ENCODE results near the gene TEX35. TPM values are rescaled to one million over a fixed set of nuclear protein-coding genes. Genes with fewer than 3 reads are reported as not detected.

TEX35 gene
- total RNA-seq, 4 donors from 2014 or later: not detected

DNA sequence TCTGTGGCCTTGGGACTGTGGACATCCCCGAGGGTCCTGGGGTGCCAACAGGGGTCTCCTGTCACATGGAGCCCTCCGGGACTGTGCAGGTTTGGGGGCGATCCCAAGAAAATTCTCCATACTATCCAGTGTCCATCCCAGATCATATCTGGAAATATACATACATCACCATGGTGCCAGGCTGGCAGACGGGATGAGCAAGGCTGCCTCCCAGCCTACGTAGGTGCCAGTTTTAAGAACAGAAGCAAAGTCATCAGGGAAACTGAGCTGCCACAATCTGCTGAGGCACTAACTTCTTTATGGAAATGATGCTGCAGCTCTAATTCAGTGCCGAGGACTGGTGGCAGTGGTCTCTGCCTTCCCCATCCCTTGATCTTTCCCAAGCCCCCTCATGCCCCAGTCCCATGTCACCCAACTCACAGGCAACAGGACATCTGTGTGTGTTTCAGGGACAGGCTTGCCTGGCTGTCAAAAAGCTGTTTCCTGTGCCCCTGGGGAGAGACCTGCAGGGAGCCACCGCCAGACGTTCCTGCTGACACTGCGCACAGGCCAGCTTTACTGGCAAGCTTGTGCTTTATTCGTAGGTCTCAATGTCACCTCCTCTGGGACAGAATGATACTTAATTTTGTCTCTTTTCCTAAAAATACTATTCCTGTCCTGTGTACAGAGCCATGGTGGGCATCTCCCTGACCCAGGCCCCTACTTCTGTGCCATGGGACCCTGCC lies 15.5 kb downstream of the TEX35 start:
- Histone ChIP-seq H3K27me3 (no peaks in the 10 kb centered on the region), H3K4me1 (no peaks in the 10 kb centered on the region), H3K4me3 (no peak overlapping the region), H3K9me3 (no peaks in the 10 kb centered on the region), H3K36me3 (no peaks in the 10 kb centered on the region), H3K27ac (no peak overlapping the region)
- intact Hi-C loops (cut with DNase I; ENCODE audit: low total_unique reads): no loop called here
- no peak for DNase-seq
- TF ChIP-seq CTCF (IDR thresholded peaks at IDR 0.05) (no peak), POLR2A (IDR thresholded peaks at IDR 0.05) (no peak)

DNA sequence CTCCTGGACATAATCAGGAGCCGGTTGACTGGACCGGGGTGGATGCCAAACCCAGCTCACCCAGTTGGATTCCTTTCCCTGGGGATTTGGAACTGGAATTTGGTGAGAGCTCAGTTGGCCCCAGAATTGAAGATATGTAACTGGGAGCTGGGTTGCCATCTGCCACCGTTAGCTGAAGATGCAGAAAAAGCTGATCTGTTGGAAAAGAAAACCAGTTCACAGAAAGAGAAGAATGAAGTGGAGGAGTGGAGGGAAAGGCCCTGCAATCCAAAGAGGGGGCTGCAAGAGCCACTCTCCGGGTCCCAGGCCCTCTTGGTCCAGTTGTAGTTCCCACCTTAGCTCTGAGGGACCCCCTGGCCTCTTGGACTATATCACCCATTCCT lies 16.0 kb downstream of the TEX35 start:
- DNase-seq: no peak
- H3K27me3 ChIP-seq: no peaks in the 10 kb centered on the region
- H3K27ac ChIP-seq: no peak overlapping the region
- H3K4me1 ChIP-seq: no peaks in the 10 kb centered on the region
- intact Hi-C loops (cut with DNase I; ENCODE audit: low total_unique reads): no loop called here
- H3K36me3 ChIP-seq: no peaks in the 10 kb centered on the region
- no peaks in the 10 kb centered on the region for H3K9me3 ChIP-seq
- H3K4me3 ChIP-seq: no peak overlapping the region
- no peak for TF ChIP-seq POLR2A (IDR thresholded peaks at IDR 0.05)
- no peak for TF ChIP-seq CTCF (IDR thresholded peaks at IDR 0.05)

DNA sequence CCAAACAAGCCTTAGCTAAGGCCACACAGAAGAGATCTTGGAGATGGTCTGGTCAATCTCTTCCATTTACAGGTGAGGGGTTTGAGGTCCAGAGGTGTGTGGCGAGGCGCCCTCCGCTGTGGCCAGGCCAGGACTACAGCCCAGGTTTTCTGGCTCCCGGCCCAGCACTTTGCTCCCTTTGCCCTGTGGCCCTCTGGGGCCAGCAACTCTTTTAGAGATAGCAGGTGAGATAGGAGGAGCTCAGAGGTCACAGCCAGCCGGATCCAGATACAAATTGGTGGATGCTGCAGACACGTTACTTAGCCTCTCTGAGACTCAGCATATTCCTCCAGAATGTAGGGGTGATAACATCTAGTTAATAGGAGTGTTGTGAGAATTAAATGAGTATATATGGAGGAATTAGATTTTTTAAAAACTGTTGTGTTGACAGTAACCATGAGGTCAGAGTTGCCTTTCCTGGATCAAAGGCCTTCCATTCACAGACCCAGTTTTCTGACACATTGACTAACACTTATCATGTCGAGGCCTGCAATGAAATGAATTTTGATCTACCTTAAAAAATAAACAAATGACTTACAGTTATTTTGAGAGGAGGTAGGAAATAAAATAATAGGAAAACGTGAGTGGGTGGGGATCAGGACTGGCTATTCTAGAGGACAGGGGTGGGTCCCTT lies 16.6 kb downstream of the TEX35 start:
- Histone ChIP-seq H3K9me3 (no peaks in the 10 kb centered on the region), H3K27ac (no peak overlapping the region), H3K4me3 (no peak overlapping the region), H3K4me1 (no peaks in the 10 kb centered on the region), H3K27me3 (no peaks in the 10 kb centered on the region), H3K36me3 (no peaks in the 10 kb centered on the region)
- DNase-seq: no peak
- TF ChIP-seq CTCF (IDR thresholded peaks at IDR 0.05) (no peak), POLR2A (IDR thresholded peaks at IDR 0.05) (no peak)
- intact Hi-C loops (cut with DNase I; ENCODE audit: low total_unique reads): loop anchor here (5.0 kb wide), 1 partner anchor 478 kb away; no protein-coding TSS in a partner anchor

DNA sequence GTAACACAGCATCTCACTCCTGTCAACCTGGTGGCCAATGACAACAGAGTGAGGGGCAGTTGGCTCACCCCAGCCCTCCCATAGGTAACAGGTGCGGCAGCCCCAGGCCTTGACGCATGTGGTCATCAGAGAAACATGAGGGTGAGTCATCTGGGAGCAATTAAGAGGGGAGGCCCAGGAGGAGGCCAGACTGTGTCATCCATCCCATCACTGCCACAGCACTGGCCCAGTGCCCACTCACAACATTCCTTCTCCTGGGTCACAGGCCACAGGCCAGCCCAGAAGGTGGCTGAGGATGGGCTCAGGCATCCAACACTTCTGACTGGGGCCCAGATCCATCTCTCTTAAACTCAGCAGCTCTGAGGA lies 17.1 kb downstream of the TEX35 start:
- no peak for TF ChIP-seq CTCF (IDR thresholded peaks at IDR 0.05)
- no peaks in the 10 kb centered on the region for H3K4me1 ChIP-seq
- no peak overlapping the region for H3K4me3 ChIP-seq
- H3K9me3 ChIP-seq: no peaks in the 10 kb centered on the region
- no peak overlapping the region for H3K27ac ChIP-seq
- intact Hi-C loops (cut with DNase I; ENCODE audit: low total_unique reads): loop anchor here (5.0 kb wide), 1 partner anchor 477 kb away; no protein-coding TSS in a partner anchor
- no peaks in the 10 kb centered on the region for H3K27me3 ChIP-seq
- DNase-seq: no peak
- no peaks in the 10 kb centered on the region for H3K36me3 ChIP-seq

GRCh38 chr1:178530502-178530901 lies 17.6 kb downstream of the TEX35 start:
- H3K4me3 ChIP-seq: no peak overlapping the region
- H3K27ac ChIP-seq: no peak overlapping the region
- DNase-seq: no peak
- H3K4me1 ChIP-seq: no peaks in the 10 kb centered on the region
- no peaks in the 10 kb centered on the region for H3K36me3 ChIP-seq
- H3K9me3 ChIP-seq: no peaks in the 10 kb centered on the region
- intact Hi-C loops (cut with DNase I; ENCODE audit: low total_unique reads): loop anchor here (5.0 kb wide), 1 partner anchor 477 kb away; no protein-coding TSS in a partner anchor
- TF ChIP-seq POLR2A (IDR thresholded peaks at IDR 0.05): no peak
- no peak for TF ChIP-seq CTCF (IDR thresholded peaks at IDR 0.05)
- H3K27me3 ChIP-seq: no peaks in the 10 kb centered on the region

Data from uterus (tissue), 4 donors.